CD14-positive monocyte (primary cell): ENCODE measurements around the gene HLCS. TPM values are rescaled to one million over a fixed set of nuclear protein-coding genes. Genes with fewer than 3 reads are reported as not detected.
"Not testable (repeated sequence)": the region's sequence is repeated elsewhere in the genome, so short reads cannot be mapped to it uniquely, and the experiment has no call there.

ENCODE experiments used
- DNase-seq, 3 donors: peaks; one replicate each; pipeline ENCODE4 v3.0.0-alpha.2; 2011 to 2022
- H2AFZ ChIP-seq: 2 replicates; pipeline ENCODE4 v1.6.0; 2012; ENCODE audit warnings: mild to moderate bottlenecking, low read depth, low read length, inconsistent platforms; ENCODE audit not compliant: insufficient read depth, poor library complexity, severe bottlenecking
- H3K27ac ChIP-seq, 2 donors: 1 replicate in 1 of 2; 2 replicates in 1 of 2; pipeline ENCODE4 v1.5.1; 2012 to 2013; ENCODE audit warnings: low read length in 2 of 2, control low read depth in 1 of 2, inconsistent platforms in 1 of 2, low read depth in 1 of 2, mild to moderate bottlenecking in 1 of 2
- H3K27me3 ChIP-seq, 2 donors: one replicate each; pipeline versions ENCODE4 v1.6.0 to v1.6.1; 2011 to 2013; ENCODE audit warnings: low read length in 2 of 2; ENCODE audit not compliant: control insufficient read depth in 2 of 2, insufficient read depth in 2 of 2
- H3K36me3 ChIP-seq, 2 donors: replicated peaks in 1 of 2; 1 replicate in 1 of 2; 2 replicates in 1 of 2; pipeline versions ENCODE4 v1.5.1 to v1.6.1; 2012 to 2013; ENCODE audit warnings: low read length in 2 of 2, control low read depth in 1 of 2, inconsistent platforms in 1 of 2, mild to moderate bottlenecking in 1 of 2; ENCODE audit not compliant: insufficient read depth in 2 of 2, control insufficient read depth in 1 of 2
- H3K4me1 ChIP-seq, 2 donors: 1 replicate in 1 of 2; 2 replicates in 1 of 2; pipeline versions ENCODE4 v1.5.1 to v1.6.1; 2012 to 2013; ENCODE audit warnings: low read length in 2 of 2, control low read depth in 1 of 2, inconsistent platforms in 1 of 2, mild to moderate bottlenecking in 1 of 2, moderate library complexity in 1 of 2; ENCODE audit not compliant: insufficient read depth in 2 of 2, control insufficient read depth in 1 of 2
- H3K4me2 ChIP-seq: replicated peaks from 2 replicates; pipeline ENCODE3; 2012; ENCODE audit warnings: low read length, moderate library complexity, mild to moderate bottlenecking; ENCODE audit not compliant: poor library complexity, severe bottlenecking; ENCODE audit errors: extremely low read depth
- H3K4me3 ChIP-seq, 3 experiments: fragments of 200-600 bp in 1 of 3; sonication (generic) in 1 of 3; replicated peaks in 1 of 3; 1 replicate in 2 of 3; 2 replicates in 1 of 3; pipeline ENCODE4 v1.5.1; 2011 to 2013; ENCODE audit warnings: low read length in 3 of 3, mild to moderate bottlenecking in 3 of 3, control low read depth in 2 of 3, low read depth in 2 of 3, inconsistent platforms in 1 of 3, moderate library complexity in 1 of 3
- H3K79me2 ChIP-seq: 2 replicates; pipeline ENCODE4 v1.6.0; 2012; ENCODE audit warnings: mild to moderate bottlenecking, control low read depth, inconsistent platforms, low read length, moderate library complexity; ENCODE audit not compliant: insufficient read depth
- H3K9ac ChIP-seq: 2 replicates; pipeline ENCODE4 v1.6.0; 2017; ENCODE audit warnings: low read length, mild to moderate bottlenecking; ENCODE audit not compliant: insufficient read depth, poor library complexity, severe bottlenecking
- H3K9me3 ChIP-seq, 2 donors: replicated peaks in 1 of 2; 1 replicate in 1 of 2; 2 replicates in 1 of 2; pipeline versions ENCODE4 v1.5.1 to v1.6.1; 2012 to 2013; ENCODE audit warnings: low read length in 2 of 2, control low read depth in 1 of 2; ENCODE audit not compliant: control insufficient read depth in 1 of 2, insufficient read depth in 1 of 2
- H4K20me1 ChIP-seq: 2 replicates; pipeline ENCODE4 v1.6.0; 2012; ENCODE audit warnings: mild to moderate bottlenecking, low read length, control low read depth, moderate library complexity; ENCODE audit not compliant: insufficient read depth
- H3K27ac Mint-ChIP-seq, 7 donors: one replicate each; pipeline ENCODE4 v1.8.0; 2020; ENCODE audit warnings: mild to moderate bottlenecking in 7 of 7, mixed read lengths in 7 of 7, moderate library complexity in 6 of 7, inconsistent platforms in 2 of 7
- H3K27me3 Mint-ChIP-seq, 3 donors: one replicate each; pipeline ENCODE4 v1.8.0; 2021 to 2022; ENCODE audit warnings: low read depth in 3 of 3, mild to moderate bottlenecking in 3 of 3, mixed read lengths in 3 of 3, moderate library complexity in 3 of 3, inconsistent platforms in 1 of 3
- H3K36me3 Mint-ChIP-seq, 2 donors: one replicate each; pipeline ENCODE4 v1.8.0; 2020; ENCODE audit warnings: mixed read lengths in 2 of 2, inconsistent platforms in 1 of 2, mild to moderate bottlenecking in 1 of 2
- H3K4me1 Mint-ChIP-seq: one replicate; pipeline ENCODE4 v1.8.0; 2020; ENCODE audit warnings: mild to moderate bottlenecking, mixed read lengths
- H3K4me3 Mint-ChIP-seq, 2 donors: one replicate each; pipeline ENCODE4 v1.8.0; 2020; ENCODE audit warnings: mild to moderate bottlenecking in 2 of 2, mixed read lengths in 2 of 2, moderate library complexity in 1 of 2
- H3K9me3 Mint-ChIP-seq, 7 donors: one replicate each; pipeline ENCODE4 v1.8.0; 2020 to 2022; ENCODE audit warnings: mixed read lengths in 7 of 7, mild to moderate bottlenecking in 6 of 7, moderate library complexity in 6 of 7, inconsistent platforms in 2 of 7
- CTCF ChIP-seq: fragments of 200-600 bp; IDR thresholded peaks from one replicate; pipeline ENCODE4 v1.8.0; 2022; ENCODE audit warnings: antibody characterized with exemption, mild to moderate bottlenecking
- WGBS: methylation state at CpG from one replicate; pipeline ENCODE4 v1.1.5; 2013; ENCODE audit warnings: missing lambda C conversion rate; ENCODE audit not compliant: insufficient coverage; 5-methylcytosine and 5-hydroxymethylcytosine counted together
- intact Hi-C, 2 donors: fragments of 100-400 bp; cut with micrococcal nuclease; formaldehyde crosslinking; loops; one replicate each; pipeline versions ENCODE4 v1.15.0 to v1.15.1; 2023
- polyA plus RNA-seq, 3 donors: library from polyadenylated mRNA; depleted of rRNA in 1 of 3; unstranded in 2 of 3; stranded (reverse) in 1 of 3; fragments of 300-500 nt in 2 of 3; fragments of >200 nt in 1 of 3; fragmentation: Illumina TruSeq in 2 of 3; gene quantifications; 1 replicate in 2 of 3; 2 replicates in 1 of 3; pipeline ENCODE4 v1.2.3, GENCODE V29; 2012 to 2021

HLCS gene
- polyA plus RNA-seq, 3 donors, result 2.1 to 3.1 (median 2.2) TPM

GRCh38 chr21:37005548-37006485 lies 39.3 kb upstream of the HLCS start:
- DNase-seq, result no peak
- H3K9me3 ChIP-seq, result peaks cover 0 to 14% of the 10 kb centered on the region in 2 donors
- peaks cover 0 to 18% (median 10%) of the 10 kb centered on the region in 7 donors for H3K9me3 Mint-ChIP-seq
- H3K4me3 Mint-ChIP-seq, result peak overlapping the region in 1 of 2 donors; percentile 65
- no peak overlapping the region for H3K27ac Mint-ChIP-seq
- peaks cover 52 to 70% (median 55%) of the 10 kb centered on the region in 3 donors for H3K27me3 Mint-ChIP-seq
- H3K27ac ChIP-seq, result no peak overlapping the region
- no peaks in the 10 kb centered on the region for H4K20me1 ChIP-seq
- H3K4me1 ChIP-seq, result peaks cover 10 to 19% of the 10 kb centered on the region in 2 donors
- H3K4me1 Mint-ChIP-seq, result peaks cover 20% of the 10 kb centered on the region
- no peaks in the 10 kb centered on the region for H3K79me2 ChIP-seq
- no peaks in the 10 kb centered on the region for H3K36me3 ChIP-seq
- 23% methylated on average over 73 of the region's 76 CpGs for WGBS
- peak overlapping the region; percentile 21 for H2AFZ ChIP-seq
- H3K27me3 ChIP-seq, result peaks cover 28 to 53% of the 10 kb centered on the region in 2 donors
- H3K36me3 Mint-ChIP-seq, result no peaks in the 10 kb centered on the region
- H3K4me2 ChIP-seq, result peak overlapping the region; percentile 53
- H3K4me3 ChIP-seq, result no peak overlapping the region
- no peak overlapping the region for H3K9ac ChIP-seq
- no peak for TF ChIP-seq CTCF
- intact Hi-C loops, result no loop called here

GRCh38 chr21:37003917-37004316 lies 37.4 kb upstream of the HLCS start:
- H3K4me3 ChIP-seq, H4K20me1 ChIP-seq, H3K9ac ChIP-seq, H3K36me3 Mint-ChIP-seq, H3K79me2 ChIP-seq, H3K4me3 Mint-ChIP-seq, intact Hi-C loops, H3K4me2 ChIP-seq, H2AFZ ChIP-seq, DNase-seq, H3K36me3 ChIP-seq, H3K27ac ChIP-seq, H3K27ac Mint-ChIP-seq: not testable (repeated sequence)
- Mint-ChIP-seq H3K4me1 (peaks cover 12% of the 10 kb centered on the region), H3K27me3 (peaks cover 39 to 52% (median 40%) of the 10 kb centered on the region in 3 donors), H3K9me3 (peaks cover 0 to 18% (median 10%) of the 10 kb centered on the region in 7 donors)
- H3K27me3 ChIP-seq, result peaks cover 22 to 43% of the 10 kb centered on the region in 2 donors
- WGBS, result no CpG with 5 or more reads among the region's 3 CpGs
- peaks cover 6 to 13% of the 10 kb centered on the region in 2 donors for H3K4me1 ChIP-seq
- H3K9me3 ChIP-seq, result peaks cover 0 to 14% of the 10 kb centered on the region in 2 donors

GRCh38 chr21:37002851-37003250 lies 36.4 kb upstream of the HLCS start:
- 94% methylated on average over 11 of the region's 12 CpGs for WGBS
- H3K27ac ChIP-seq, H2AFZ ChIP-seq, intact Hi-C loops, H3K27ac Mint-ChIP-seq, H3K79me2 ChIP-seq, H3K36me3 Mint-ChIP-seq, H3K4me3 ChIP-seq, H4K20me1 ChIP-seq, H3K36me3 ChIP-seq, DNase-seq, H3K4me3 Mint-ChIP-seq, H3K4me2 ChIP-seq, H3K9ac ChIP-seq: not testable (repeated sequence)
- H3K27me3 Mint-ChIP-seq, result peaks cover 28 to 42% (median 30%) of the 10 kb centered on the region in 3 donors
- H3K4me1 Mint-ChIP-seq, result peaks cover 12% of the 10 kb centered on the region
- H3K9me3 Mint-ChIP-seq, result peaks cover 0 to 16% (median 10%) of the 10 kb centered on the region in 7 donors
- H3K4me1 ChIP-seq, result peaks cover 6 to 13% of the 10 kb centered on the region in 2 donors
- H3K9me3 ChIP-seq, result peaks cover 0 to 11% of the 10 kb centered on the region in 2 donors
- peaks cover 16 to 32% of the 10 kb centered on the region in 2 donors for H3K27me3 ChIP-seq
